ENCODE data around the gene TAS2R41.

TAS2R41 gene, protein sequence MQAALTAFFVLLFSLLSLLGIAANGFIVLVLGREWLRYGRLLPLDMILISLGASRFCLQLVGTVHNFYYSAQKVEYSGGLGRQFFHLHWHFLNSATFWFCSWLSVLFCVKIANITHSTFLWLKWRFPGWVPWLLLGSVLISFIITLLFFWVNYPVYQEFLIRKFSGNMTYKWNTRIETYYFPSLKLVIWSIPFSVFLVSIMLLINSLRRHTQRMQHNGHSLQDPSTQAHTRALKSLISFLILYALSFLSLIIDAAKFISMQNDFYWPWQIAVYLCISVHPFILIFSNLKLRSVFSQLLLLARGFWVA

DNA sequence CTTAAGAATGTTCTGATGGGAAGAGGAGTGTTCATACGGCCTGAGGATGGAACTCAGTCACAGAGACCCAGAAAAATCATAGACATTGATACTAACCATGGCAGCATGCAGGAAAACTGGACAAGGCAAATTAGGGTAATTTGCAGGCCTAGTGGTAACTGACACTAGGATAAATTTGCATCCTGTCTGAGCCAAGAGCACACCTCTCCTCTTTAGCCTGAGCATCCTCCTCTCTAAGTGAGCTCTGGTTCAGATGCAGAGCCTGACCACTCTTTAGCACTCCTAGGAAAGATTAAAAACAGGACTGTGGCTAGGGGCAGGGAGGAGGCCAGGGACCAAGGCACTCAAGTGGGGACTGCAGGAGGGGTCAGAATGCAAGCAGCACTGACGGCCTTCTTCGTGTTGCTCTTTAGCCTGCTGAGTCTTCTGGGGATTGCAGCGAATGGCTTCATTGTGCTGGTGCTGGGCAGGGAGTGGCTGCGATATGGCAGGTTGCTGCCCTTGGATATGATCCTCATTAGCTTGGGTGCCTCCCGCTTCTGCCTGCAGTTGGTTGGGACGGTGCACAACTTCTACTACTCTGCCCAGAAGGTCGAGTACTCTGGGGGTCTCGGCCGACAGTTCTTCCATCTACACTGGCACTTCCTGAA lies at the start of gene TAS2R41:
TSS of gene TAS2R41 (plus strand) at position 373 of the 650 bp plus-strand sequence. CDS start at position 373, 0 bp downstream.
- H3K4me3 ChIP-seq (ENCODE audit: control insufficient read depth, low read depth, low read length), result no peak within 1 kb of the TSS
- TF ChIP-seq, protein P1, sequence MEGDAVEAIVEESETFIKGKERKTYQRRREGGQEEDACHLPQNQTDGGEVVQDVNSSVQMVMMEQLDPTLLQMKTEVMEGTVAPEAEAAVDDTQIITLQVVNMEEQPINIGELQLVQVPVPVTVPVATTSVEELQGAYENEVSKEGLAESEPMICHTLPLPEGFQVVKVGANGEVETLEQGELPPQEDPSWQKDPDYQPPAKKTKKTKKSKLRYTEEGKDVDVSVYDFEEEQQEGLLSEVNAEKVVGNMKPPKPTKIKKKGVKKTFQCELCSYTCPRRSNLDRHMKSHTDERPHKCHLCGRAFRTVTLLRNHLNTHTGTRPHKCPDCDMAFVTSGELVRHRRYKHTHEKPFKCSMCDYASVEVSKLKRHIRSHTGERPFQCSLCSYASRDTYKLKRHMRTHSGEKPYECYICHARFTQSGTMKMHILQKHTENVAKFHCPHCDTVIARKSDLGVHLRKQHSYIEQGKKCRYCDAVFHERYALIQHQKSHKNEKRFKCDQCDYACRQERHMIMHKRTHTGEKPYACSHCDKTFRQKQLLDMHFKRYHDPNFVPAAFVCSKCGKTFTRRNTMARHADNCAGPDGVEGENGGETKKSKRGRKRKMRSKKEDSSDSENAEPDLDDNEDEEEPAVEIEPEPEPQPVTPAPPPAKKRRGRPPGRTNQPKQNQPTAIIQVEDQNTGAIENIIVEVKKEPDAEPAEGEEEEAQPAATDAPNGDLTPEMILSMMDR (conservative IDR thresholded peaks at IDR 0.05; ENCODE audit: control insufficient read depth, insufficient read depth, low read depth, low read length), result no peak
- DNase-seq (ENCODE audit: low read depth), result no peak

DNA sequence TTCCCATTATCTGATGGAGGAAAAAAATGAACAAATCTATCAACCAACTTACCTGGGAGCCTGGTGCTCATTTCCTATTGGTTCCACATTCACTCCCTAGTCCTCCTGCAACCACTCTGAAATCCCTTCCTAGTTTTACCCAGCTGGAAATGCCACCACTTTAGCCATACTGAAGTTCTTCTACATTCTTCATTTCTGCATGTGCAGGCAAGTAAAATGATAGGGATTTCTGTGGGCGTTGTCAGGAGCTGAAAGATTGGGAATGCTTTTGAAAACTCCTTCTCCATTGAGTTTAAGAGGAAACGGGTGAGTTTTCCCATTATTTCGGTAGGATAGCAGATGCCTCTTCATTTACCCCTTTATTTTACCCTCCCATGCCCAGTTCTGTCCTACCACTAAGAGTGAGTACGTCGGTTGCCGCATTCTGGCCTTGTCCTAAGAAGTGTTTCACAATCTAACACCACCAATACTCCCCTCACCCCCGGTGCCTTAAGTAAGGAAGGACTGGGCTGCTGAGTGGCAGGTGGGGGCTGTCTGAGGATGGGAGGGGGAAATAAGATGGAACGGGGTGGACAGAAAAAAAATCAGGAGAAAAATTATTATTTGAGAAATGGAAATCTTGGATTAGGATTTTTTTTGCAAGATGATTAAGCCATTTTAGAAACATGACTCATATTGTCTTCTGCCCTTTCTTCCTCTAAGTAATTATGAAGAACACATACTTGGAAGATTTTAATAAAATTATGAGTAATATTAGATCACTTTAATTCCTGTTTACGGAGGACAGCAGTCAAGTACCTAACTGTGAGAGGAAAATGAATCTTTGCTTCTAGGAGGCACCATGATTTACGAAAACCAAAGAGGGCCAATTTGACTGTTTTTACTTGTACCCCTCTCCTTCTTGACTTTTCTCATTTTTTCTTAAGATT lies 47.6 kb upstream of the TAS2R41 start:
- no peak overlapping the region for H3K4me3 ChIP-seq (ENCODE audit: control insufficient read depth, low read depth, low read length)
- TF ChIP-seq, protein P1 (conservative IDR thresholded peaks at IDR 0.05; ENCODE audit: control insufficient read depth, insufficient read depth, low read depth, low read length), result no peak
- peak; percentile 59 for DNase-seq (ENCODE audit: low read depth)

DNA sequence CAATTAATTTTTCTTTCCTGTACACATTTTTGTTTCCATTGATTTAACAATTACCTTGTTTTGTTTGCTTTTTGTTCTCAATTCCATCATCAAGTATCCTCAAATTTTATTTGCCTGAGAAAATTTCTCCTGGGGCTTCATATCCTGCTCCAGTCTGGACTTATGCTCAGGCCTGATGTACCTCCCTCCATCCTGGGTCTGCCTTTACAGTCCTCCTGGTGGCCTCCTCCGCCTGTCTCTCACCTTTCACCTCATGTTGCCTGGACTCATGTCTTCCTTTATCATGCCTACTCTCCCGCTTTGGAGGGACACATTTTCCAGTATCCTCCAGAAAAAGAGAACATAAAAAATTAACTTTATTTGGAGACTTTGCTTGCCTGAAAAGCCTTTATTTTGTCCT lies 46.6 kb upstream of the TAS2R41 start:
- TF ChIP-seq, protein P1 (conservative IDR thresholded peaks at IDR 0.05; ENCODE audit: control insufficient read depth, insufficient read depth, low read depth, low read length), result no peak

DNA sequence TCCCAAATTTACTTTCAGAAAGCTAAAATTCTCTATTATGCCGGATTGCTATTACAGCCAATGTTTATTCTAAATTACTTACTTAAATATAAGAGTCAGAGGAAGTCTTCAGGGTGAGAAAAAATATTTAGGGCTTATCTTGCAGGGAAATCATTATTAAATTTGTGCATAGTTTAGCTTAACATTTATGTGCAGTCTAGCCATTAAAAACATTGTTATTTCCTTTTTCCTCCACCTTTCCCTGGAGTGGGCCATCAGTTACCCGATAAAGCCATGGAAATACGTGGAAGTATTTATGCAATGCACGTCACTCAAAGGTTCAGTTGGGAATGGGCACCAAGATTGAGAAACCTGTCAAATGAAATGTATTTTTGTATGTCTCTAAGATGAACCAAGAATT lies 43.9 kb upstream of the TAS2R41 start:
- TF ChIP-seq, protein P1 (conservative IDR thresholded peaks at IDR 0.05; ENCODE audit: control insufficient read depth, insufficient read depth, low read depth, low read length), result no peak
- no peak for DNase-seq (ENCODE audit: low read depth)
- no peak overlapping the region for H3K4me3 ChIP-seq (ENCODE audit: control insufficient read depth, low read depth, low read length)

More for the DNA sequence above, 46.6 kb upstream of the TAS2R41 start:
- DNase-seq (ENCODE audit: low read depth), result no peak
- H3K4me3 ChIP-seq (ENCODE audit: control insufficient read depth, low read depth, low read length), result no peak overlapping the region

DNA sequence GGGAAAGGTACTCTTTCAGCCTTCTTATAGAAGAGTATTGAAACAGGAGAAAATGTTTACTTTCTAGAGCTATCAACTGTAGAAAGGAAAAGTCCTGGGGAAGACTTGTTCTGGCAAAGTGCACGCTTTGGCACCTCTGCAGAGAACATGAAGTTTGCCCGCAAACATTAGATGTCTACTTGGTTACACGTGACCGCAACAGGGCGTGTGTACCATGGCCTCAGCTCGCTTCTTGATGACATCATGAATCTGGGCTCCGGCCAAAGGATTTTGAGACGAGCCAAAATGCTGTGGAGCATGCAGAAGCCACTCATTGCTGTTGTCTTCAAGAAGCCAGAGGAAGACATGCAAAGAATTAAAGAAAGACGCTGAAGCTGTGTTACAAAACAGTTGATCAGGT lies 43.0 kb upstream of the TAS2R41 start:
- DNase-seq (ENCODE audit: low read depth), result peak; percentile 92
- no peak overlapping the region for H3K4me3 ChIP-seq (ENCODE audit: control insufficient read depth, low read depth, low read length)
- TF ChIP-seq, protein P1 (conservative IDR thresholded peaks at IDR 0.05; ENCODE audit: control insufficient read depth, insufficient read depth, low read depth, low read length), result no peak

DNA sequence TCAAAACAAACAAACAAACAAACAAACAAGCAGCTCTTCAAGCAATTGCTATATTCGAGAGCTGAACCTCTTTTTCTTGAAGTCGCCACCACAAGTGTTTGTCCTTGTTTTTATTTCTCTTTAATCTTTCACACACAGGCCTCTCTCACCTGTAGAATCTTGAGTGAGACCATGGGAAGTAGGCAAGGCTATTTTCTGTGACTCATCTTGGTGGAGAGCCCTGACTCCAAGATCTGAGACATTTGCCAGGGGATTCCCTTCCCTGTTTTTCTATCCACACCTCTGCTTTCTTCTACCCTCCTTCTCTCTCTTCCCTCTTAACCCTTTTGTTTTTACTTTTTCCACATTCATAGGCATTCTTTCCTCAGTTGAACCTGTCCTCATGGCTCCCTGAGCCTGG lies 42.4 kb upstream of the TAS2R41 start:
- H3K4me3 ChIP-seq (ENCODE audit: control insufficient read depth, low read depth, low read length), result no peak overlapping the region
- TF ChIP-seq, protein P1 (conservative IDR thresholded peaks at IDR 0.05; ENCODE audit: control insufficient read depth, insufficient read depth, low read depth, low read length), result no peak
- DNase-seq (ENCODE audit: low read depth), result peak; percentile 56

Data from fibroblast of mammary gland (primary cell).